Activated T-cell treated with anti-CD3 and anti-CD28 coated beads for 1 hour (primary cell): Measurements from ENCODE around the gene TRPV4.

Experiments
- DNase-seq: peaks from one replicate; pipeline ENCODE4 v3.0.0-alpha.2; 2020; ENCODE audit warnings: low read depth

The TRPV4 gene

GRCh38 chr12:109762071-109762672, 71.0 kb downstream of the TRPV4 start:
- DNase-seq: no peak

- DNase-seq: no peak
These were observed 72.0 kb downstream of the TRPV4 start for GRCh38 chr12:109760930-109761921.

DNA sequence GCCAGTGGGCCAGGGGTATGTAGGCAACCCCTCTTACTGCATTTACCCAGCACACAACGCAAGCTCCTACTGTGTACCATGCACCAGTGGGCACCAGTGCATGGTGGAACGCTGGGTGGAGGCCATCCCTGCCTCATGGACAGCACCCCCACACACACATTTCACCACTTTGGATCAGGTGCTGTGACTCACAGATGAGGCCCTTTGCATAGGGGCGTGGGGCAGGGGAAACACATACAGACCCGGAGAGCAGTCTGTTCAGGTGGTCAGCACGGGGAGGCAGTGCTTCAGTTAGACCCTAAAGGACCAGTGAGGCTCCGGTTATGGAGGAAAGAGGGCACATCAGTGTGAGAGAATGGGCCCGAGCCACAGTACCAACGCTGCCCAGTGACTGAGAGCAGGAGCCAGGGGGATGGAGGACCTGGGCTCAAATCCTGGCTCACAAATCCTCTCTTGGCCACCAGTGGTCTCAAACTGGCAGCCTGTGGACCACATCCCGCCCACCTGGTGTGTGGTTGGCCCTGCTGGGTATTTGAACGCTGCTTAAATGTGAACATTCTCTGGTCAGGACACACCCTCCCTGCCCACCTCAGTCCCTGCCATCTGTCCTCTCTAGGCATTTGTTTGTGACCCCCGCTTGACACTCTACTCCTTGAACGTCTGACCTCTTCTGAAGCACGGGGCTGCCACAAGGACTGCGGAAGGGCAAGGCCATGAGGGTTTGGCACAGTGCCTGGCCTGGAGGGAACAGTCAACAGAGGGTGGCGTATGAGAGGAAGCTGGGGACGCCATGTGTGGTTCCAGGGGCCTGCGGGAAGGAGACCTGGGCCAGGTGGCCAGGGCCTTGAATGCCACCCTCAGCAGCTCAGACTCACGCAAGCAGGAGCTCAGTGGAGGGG, 72.9 kb downstream of the TRPV4 start:
- no peak for DNase-seq

DNA sequence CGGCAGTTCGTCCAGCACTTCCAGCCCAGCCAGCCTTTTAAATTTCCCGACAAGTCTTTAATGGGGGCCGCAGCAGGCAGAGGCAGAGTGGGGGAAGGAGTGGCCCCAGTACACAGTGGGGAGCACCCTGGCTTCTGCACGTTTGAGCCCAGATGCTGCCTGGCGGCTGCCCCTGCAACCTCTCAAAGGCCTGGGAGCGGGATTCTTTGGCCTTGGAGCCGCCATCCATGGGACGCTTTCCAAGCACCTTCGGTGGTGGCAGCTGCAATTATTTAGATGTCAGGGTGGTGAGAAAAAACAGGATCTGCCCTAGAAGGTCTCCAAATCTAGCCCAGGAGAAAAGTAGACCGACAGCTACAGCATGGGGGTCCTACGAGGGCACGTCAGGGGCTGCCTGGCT, 73.6 kb downstream of the TRPV4 start:
- no peak for DNase-seq

- DNase-seq: no peak
These were observed 74.5 kb downstream of the TRPV4 start for GRCh38 chr12:109758426-109759420.

DNA sequence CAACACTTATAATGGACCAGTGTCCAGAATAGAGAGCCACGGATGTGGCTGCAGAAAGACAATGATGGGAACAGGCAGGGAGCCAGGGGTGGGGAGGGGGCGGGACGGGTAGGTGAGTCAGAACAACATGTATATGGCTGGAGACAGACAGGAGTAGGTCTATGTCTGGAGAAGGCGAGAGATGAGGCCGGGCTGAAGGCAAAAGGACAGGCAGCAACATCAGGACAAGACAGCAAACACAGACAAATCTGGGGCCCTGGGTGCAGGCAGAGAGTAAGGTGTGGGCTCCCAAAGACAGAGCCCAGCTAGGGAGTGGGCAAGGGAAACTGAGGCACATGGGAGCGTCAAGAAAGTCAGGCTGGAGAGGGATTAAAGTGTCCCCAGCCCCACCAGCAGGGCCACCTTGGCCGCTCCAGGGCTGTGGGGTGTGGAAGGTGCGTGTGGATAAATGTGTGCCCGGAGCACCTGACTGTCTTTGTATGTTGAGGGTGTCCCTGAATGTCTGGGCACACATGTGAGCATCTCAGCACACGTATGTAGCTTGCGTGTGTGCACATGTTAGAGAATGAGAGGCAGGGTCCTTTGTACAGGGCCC, 75.4 kb downstream of the TRPV4 start:
- DNase-seq: no peak

DNA sequence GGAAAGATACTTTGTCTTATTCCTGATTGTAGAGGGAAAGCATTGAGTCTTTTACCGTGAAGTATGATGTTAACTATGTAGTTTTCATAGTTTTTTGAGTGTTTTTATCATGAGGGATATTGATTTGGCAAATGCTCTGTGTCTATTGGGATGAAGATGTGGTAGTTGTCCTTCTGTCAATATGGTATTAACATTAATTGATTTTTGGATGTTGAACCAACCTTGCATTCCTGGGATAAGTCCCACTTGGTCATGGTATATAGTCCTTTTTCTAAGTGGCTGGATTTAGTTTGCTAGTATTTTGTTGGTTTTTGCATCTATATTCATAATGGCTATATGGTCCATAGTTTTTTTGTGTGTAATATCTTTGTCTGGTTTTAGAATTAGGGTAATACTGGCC, 76.7 kb downstream of the TRPV4 start:
- DNase-seq: no peak

- DNase-seq: no peak
These were observed 79.2 kb downstream of the TRPV4 start for GRCh38 chr12:109753959-109754358.

- DNase-seq: no peak
These were observed 80.2 kb downstream of the TRPV4 start for GRCh38 chr12:109753054-109753401.

DNA sequence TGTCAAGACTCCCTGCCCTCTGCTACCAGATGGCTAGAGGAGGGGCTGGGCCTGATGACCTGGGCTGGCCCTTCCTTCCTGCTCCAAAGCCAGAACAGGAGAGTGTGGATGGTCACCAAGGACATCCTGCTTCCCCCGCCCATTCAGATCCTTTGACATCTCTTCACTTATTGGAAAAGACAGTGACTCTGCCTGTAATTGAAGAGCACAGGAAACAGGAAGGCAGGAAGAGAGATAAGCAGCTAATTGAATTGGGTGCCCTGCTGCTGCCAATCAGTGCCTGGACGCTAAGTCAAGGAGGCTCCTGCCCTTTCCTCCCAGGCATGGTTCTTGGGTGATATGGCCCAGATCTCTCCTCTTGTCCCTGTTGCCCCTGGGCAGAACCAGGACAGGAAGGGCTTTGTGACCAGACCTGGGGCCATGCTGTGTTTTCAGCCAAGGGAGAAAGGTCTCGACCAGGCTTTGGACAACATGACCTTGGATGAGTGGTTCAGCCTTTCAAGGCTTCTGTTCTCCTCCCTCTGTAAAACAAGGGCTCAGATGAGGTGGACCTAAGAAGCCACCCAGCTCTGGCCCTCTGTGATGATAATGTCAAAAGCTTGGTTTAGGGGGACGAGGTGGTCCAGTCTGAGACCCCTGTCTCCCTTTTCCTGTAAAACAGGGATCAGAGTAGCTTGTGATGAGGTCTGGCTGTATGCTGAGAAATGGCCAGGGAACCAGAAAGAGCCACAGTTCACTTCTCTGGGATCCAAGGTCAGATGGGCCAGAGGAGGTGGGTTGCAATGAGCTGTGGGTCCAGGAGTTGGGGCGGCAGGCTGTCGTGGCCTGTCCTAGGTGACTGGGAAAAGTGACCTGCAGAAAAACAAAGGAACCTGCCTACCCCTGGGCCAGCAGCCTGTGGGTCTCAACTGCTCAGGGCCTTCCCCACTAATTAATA, 80.8 kb downstream of the TRPV4 start:
- DNase-seq: no peak

DNA sequence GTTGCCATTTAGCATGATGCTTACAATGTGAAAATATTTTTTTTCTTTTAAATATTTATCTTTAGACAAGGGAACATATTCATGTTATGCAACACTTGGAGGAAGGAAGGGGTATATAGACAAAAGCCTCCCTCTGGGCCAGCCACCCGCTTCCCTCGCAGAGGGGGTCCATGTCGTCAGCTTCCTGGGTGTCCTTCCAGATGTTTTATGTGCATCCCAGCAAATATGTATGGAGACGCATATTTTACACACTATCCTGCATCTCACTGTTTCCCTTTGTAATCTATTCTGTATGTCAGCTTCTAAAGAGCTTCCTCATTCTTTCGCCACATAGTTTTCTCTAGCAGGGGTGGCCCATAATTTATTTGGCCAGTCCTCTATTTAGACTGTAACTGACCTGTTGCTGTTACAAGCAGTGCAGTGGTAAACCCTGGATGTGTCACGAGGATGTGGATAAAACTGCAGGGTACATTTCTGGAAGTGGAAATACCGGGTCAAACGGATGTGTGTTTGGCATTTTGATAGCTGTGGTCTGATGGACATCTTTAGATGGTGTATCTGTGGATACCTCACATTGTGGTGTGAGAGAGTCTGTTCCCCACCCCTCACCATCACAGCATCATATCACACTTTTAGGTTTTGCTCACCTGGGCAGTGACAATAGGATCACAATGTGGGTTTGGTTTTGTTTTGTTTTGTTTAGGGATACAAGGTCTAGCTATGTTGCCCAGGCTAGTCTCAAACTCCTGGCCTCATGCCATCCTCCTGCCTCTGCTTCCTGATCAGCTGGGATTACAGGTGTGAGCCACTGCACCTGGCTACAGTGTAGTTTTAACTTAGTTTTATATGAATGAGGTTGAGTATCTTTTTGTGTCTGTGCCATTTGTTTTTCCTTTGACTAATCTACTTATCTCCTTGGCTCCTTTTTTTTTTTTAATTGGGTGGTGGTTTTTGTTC, 87.9 kb downstream of the TRPV4 start:
- DNase-seq: no peak

DNA sequence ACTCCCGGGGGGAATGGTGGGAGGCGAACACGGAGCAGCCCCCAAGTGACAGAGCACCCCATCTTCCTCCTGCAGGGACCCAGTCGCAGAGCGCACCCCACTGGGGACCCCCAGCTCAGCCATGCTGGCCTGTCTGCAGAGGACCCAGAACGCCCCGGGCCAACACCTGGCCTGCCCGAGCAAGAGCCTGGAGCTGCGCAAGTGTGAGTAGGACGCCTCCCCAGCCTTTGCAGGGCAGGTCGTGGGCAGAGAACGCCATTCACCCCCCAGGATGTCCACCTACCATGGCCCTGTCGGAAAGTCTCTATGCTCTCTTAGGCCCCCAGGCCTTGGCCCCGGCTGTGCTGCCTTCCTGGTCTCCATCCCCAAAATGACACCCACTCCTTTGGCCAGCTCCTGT, 89.2 kb downstream of the TRPV4 start:
- DNase-seq: no peak

DNA sequence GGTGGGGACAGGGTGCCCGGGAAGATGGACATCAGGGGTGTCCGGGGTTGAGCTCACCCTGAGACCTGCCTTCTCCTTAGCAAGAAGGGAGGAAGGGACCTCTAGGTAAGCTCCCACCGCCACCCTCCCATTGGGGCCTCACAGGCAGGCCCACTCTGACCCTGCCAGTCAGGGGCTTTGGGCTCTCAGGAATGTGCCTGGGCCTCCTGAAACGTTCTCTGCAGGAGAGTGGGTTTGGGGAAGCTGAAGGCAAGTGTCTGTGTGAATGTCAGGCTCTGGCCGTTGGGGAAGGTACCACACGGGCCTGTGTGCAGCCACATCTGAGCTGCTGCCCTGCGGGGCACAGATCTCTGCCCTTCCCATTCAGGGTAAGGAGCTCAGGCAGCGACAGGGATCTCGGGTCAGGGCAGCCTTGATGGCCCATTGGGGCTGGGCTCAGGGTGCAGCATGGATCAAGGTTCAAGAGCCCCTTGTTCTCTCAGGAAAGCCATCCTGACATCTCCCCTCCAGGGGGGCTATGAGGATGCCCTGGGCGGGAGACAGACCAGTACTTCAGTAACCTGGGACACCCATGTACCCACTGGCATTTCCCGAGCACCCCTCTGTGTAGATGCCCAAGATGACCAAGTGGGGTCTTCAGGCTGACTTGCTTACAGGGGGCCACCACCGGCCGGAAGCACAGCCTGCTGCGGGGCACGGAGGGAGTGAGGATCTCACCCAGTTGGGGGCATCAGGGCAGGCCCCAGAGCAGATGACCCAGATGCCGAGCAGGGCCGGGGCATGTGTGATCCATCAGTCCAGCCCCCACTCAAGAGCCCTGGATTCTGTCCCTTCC, 89.9 kb downstream of the TRPV4 start:
- no peak for DNase-seq

GRCh38 chr12:109741970-109742703, 91.1 kb downstream of the TRPV4 start:
- no peak for DNase-seq

DNA sequence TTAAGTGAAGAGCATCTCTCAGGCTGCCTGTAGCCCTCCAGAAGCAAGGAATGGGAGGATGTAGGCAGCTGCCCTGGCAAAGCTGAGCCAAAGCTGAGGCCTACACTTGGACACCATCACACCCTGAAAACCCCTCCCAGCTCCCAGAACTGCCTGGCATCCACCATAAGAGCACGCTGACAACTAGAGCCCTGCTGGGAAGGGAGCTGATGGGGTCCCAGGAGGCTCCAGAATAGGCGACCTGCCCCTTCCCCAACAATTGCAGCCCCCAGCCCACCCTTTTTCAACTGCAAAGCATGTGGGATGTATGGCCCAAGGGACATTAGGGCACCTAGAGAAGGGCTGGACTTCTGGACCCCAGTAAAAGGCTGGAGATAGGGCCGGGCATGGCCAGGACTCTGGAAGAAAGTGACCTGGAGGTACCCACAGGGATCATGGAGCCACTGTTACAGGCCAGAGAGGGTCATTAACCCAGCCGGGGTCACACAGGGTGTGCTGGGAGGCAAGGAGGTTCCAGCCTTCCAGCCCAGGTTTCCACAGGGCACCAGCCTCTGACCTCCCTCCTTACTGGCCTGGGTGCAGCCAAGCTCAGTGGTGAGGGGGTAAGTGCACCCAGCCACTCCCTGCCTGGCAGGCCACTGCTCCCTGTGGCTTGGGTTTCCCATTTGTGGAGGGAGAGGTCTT, 91.8 kb downstream of the TRPV4 start:
- no peak for DNase-seq

DNA sequence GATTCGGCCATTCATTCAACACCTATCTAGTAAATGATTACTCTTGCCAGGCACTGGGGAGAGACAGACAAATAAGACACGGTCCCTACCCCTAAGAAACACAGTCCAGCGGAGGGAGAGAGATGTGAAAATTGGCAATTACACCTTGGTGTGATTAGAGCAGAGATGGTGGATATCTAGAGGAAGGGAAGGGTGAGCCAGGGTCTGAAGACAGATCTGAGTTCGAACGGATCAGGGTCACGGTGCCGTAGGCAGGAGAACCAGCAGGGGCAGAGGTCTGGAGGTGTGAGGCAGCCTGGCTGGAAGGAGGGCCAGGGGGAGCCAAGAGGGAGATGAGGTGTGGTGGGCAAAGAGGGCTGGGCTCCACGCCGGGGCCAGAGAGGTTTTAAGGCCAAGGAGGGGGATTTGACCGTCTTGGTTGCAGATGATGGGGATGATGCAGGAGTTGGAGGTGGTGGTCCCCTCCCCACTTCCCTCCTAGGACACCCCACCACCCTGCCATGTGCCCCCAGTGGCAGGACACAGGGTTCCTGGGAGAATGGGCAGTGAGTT, 92.4 kb downstream of the TRPV4 start:
- DNase-seq: no peak
